Bone marrow (tissue), 2 donors: Measurements from ENCODE around the gene AIFM3.
"Not testable (repeated sequence)": the region's sequence is repeated elsewhere in the genome, so short reads cannot be mapped to it uniquely, and the experiment has no call there.

Experiments used
- DNase-seq, 2 donors: peaks; one replicate each; lab custom pipeline; 2025; lab: John Stamatoyannopoulos, UW

Gene AIFM3, protein sequence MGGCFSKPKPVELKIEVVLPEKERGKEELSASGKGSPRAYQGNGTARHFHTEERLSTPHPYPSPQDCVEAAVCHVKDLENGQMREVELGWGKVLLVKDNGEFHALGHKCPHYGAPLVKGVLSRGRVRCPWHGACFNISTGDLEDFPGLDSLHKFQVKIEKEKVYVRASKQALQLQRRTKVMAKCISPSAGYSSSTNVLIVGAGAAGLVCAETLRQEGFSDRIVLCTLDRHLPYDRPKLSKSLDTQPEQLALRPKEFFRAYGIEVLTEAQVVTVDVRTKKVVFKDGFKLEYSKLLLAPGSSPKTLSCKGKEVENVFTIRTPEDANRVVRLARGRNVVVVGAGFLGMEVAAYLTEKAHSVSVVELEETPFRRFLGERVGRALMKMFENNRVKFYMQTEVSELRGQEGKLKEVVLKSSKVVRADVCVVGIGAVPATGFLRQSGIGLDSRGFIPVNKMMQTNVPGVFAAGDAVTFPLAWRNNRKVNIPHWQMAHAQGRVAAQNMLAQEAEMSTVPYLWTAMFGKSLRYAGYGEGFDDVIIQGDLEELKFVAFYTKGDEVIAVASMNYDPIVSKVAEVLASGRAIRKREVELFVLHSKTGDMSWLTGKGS

DNA sequence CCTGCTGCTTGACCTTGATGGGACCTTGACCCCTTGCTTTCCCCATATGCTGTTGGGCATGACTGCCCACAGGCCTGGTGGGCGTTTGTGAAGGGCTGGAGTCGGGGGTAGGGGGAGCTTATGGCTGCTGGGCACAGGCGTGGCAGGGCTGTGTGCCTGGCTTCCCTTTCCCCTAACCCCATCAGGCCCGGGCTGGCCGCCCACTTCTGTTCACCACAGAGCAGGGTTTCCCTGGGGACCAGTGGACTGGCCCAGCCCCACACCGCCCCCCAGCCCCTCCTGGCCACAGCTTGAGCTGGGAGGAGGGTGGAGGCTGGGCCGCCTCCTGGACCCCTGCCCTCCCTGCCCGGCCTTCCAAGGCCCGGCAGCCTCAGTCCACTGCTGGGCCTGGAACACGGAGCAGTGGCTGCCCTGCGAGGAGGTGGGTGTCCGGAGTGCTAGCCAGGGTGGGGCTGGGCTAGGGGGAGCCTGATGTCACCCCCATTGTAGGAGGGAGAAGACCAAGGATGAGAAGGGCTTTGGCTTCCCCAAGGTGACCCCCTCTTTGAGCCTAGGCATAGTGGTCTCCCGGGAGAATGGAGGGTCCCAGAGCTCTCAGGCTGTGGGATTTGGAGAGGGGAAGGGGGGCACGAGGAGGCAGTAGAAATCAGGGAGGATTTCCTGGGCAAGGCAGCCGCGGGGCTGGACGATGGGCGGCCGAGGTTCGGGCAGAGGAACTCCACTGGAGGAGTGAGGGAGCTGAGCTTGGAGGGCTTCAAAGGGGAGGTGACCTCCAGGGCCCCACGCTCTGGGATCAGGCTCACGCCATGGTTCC, at the start of gene AIFM3:
TSS of gene AIFM3 (plus strand) at position 373 of the 814 bp plus-strand sequence. CDS start 690 bp downstream, outside the sequence.
- no peak for DNase-seq

DNA sequence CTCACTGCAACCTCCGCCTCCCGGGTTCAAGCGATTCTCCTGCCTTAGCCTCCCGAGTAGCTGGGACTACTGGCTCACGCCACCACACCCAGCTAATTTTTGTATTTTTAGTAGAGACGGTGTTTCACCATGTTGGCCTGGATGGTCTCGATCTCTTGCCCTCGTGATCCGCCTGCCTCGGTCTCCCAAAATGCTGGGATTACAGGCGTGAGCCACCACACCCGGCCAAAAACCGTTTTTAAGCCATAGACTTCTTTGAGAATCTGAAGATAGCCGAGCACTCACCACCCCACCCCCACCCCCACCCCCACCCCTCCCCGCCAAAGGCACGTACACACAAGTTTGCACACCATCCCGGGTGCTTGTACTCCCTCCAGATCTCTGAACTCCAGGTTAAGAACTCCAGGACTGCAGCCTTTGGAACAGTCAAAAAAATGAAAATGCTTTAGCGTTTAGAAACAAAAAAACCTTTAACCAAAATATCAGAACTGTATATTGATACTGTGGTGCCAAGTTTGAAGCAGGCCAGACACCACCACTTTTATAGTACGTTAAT, 48.3 kb upstream of the AIFM3 start:
- no peak for DNase-seq

DNA sequence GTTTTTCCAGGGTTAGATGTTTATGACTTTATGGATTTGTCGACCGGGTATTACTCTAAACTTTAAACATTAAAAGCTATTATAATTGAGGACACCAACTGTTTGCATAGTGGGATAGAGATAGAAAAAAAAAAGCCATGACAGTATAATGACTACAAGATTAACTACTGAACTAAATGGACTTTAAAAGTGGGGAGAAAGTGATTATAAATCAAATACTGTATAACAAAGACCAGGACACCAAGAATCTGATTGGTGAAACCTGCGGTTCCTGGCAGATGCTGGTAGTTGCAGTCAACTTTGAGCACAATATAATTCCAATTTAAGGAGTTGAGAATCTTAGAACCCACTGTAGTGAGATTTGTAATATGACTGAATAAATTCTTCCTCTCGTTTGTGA, 47.3 kb upstream of the AIFM3 start:
- DNase-seq: no peak

DNA sequence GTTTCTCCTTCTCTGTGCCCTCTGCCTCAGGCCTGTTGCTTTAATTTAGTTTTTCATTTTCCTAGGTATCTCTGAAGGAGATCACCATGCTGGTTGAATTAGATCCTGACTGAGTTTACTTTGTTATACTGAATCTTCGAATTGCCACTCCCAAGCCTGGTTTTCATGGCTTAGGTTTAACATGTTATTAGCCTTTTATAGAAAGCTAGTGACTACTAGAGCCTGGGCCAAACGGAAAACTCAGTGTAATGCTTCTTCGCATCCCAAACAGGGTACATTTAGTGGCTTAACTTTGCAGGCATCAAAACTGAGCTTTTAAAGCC, 46.2 kb upstream of the AIFM3 start:
- no peak for DNase-seq

DNA sequence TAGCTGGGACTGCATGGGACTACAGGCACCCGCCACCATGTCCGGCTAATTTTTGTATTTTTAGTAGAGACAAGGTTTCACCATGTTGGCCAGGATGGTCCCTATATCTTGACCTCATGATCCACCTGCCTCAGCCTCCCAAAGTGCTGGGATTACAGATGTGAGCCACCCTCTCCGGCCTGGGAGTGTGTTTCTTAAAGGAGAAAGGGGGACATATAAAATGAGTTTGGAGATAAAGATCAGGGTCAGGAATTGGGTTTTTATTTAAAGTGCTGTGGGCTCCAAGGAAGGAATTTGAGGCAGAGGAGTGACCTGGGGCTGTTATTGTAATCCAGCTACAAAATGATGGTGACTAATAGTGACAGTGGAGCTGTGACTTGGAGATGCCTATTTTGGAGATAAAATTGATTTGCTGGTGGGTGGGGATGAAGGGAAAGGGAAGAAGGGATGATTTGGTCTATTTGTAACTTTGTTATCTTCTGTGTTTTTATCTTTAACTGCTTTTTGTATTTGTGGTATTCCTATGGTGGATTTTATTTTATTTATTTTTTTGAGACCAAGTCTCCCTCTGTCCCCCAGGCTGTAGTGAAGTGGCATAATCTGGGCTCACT, 44.8 kb upstream of the AIFM3 start:
- no peak for DNase-seq

DNA sequence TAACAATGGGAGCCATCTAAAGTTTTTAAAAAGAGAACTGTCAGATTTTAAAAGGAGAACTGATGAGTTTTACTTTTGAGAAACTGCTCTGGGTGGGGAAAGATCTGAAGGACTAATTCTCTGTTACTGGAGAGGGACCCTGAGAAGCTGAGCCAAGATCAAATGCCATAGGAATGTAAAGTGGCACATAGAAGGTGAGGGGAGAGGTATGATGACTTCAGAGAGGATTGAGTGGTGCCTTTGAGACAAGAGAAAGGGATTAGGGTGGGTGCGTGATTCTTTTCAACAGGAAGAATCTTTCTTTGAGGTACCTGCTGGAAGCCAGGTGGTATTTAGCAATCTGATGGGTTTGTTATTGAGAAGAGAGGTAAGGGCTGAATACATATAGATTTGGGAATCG, 40.8 kb upstream of the AIFM3 start:
- DNase-seq: no peak

DNA sequence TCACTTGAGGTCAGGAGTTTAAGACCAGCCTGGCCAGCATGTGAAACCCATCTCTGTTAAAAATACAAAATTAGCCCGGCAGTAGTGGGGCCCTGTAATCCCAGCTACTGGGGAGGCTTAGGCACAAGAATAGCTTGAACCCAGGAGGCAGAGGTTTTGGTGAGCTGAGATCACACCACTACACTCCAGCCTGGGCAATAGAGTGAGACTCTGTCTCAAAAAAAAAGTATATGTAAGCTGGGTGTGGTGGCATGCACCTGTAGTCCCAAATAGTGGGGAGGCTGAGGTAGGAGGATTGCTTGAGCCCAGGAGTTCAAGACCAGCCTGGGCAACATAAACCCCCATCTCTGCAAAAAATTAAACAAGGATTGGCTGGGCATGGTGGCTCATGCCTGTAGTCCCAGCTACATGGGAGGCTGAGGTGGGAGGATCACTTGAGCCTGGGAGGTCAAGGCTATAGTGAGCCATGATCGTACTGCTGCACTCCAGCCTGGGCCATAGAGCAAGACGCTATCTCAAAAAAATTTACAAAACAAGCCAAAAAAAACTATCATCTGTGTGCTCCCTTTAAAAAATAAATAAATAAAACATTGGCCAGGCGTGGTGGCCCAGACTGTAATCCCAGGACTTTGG, 39.0 kb upstream of the AIFM3 start:
- DNase-seq: no peak

DNA sequence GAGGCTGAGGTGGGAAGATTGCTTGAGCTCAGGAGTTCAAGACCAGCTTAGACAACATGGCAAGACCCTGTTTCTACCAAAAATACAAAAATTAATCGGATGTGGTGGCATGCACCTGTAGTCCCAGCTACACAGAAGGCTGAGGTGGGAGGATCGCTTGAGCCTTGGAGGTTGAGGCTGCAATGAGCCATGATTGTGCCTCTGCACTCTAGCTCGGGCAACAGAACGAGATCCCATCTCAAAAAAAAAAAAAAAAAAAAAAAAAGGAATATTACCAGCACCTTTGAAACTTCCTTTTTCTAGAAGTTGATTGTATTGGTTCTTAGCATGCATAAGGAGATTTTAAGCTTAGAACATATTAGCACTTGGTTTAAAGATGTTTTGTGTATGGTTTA, 38.5 kb upstream of the AIFM3 start:
- no peak for DNase-seq

DNA sequence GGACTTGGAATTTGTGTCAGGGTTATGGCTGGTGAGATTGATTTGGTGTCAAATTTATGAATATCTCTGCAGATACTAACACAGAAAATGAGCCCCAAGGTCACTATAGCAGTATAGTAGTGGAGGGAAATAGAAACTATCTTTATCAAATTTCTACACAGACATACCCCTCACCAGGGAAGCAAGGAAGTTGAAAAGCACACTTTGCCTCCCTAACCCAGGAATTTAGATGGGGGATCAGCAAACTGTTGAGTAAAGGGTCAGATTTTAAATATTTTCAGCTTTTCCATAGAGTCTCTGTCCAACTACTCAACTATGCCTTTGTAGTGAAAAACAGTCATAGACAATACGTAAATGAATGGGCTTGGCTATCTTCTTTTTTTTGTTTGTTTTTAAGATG, 37.1 kb upstream of the AIFM3 start:
- DNase-seq: no peak

DNA sequence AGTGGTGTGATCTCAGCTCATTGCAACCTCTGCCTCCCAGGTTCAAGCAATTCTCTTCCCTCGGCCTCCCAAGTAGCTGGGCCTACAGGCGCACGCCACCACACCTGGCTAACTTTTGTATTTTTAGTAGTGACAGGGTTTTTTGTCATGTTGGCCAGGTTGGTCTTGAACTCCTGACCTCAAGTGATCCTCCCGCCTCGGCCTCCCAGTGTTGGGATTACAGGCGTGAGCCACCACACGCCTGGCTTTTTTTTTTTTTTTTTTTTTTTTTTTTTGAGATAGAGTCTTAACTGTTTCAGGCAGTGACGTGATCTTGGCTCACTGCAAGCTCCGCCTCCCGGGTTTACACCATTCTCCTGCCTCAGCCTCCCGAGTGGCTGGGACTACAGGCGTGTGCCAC, 36.6 kb upstream of the AIFM3 start:
- DNase-seq: not testable (repeated sequence)

DNA sequence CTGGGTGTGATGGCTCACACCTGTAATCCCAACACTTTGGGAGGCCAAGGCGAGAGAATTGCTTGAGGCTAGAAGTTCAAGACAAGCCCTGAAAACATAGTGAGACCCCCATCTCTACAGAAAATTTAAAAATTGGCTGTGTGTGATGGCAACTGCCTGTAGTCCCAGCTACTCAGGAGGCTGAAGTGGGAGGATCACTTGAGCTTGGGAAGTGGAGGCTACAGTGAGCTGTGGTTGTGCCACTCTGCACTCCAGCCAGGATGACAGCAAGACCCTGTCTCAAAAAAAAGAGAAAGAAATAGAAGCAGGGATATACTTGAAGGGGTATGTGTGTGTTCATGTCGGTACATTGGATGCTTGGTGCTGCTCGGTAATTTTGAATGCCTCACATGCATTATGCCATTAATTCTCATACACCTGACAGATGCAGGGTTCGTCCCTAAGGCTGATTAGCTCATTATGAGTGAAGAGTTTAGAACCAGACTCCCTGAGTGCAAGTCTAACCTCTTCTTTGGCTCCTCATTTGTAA, 35.9 kb upstream of the AIFM3 start:
- DNase-seq: no peak

DNA sequence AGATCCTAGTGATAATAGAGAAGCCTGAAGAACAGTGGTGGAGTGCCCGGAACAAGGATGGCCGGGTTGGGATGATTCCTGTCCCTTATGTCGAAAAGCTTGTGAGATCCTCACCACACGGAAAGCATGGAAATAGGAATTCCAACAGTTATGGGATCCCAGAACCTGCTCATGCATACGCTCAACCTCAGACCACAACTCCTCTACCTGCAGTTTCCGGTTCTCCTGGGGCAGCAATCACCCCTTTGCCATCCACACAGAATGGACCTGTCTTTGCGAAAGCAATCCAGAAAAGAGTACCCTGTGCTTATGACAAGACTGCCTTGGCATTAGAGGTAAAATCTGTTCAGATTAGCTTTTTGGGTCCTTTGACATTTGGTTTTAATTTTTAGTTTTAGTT, 33.1 kb upstream of the AIFM3 start:
- no peak for DNase-seq

DNA sequence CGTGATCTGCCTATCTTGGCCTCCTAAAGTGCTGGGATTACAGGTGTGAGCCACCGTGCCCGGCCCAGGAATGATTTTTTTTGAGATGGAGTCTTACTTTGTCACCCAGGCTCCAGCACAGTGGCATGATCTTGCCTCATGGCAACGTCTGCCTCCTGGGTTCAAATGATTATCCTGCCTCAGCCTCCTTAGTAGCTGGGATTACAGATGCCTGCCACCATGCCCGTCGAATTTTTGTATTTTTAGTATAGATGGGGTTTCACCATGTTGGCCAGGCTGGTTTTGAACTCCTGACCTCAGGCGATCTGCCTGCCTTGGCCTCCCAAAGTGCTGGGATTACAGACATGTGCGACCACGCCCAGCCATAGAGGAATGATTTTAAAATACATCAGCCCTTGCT, 32.0 kb upstream of the AIFM3 start:
- DNase-seq: not testable (repeated sequence)

DNA sequence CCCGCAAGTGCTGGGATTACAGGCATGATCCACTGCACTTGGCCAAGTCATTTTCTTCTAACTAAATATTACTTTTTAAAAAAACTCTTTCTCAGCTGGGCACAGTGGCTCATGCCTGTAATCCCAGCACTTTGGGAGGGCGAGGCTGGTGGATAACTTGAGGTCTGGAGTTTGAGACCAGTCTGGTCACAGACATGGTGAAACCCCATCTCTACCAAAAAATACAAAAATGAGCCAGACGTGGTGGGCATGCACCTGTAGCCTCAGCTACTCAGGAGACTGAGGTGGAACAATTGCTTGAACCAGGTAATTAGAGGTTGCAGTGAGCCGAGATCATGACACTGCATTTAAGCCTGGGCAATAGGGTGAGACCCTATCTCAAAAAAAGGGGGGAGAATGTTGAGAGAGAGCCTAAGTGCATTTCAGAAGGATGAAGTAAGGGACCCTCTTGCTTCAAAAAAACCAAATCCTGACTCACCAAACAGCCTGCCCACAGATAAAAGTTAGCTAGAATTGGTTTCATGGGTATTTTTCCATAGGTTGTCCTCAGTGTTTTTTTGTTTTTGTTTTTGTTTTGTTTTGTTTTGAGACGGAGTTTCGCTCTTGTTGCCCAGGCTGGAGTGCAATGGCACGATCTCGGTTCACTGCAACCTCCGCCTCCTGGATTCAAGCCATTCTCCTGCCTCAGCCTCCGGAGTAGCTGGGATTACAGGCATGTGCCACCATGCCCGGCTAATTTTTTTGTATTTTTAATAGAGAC, 31.1 kb upstream of the AIFM3 start:
- DNase-seq: not testable (repeated sequence)

DNA sequence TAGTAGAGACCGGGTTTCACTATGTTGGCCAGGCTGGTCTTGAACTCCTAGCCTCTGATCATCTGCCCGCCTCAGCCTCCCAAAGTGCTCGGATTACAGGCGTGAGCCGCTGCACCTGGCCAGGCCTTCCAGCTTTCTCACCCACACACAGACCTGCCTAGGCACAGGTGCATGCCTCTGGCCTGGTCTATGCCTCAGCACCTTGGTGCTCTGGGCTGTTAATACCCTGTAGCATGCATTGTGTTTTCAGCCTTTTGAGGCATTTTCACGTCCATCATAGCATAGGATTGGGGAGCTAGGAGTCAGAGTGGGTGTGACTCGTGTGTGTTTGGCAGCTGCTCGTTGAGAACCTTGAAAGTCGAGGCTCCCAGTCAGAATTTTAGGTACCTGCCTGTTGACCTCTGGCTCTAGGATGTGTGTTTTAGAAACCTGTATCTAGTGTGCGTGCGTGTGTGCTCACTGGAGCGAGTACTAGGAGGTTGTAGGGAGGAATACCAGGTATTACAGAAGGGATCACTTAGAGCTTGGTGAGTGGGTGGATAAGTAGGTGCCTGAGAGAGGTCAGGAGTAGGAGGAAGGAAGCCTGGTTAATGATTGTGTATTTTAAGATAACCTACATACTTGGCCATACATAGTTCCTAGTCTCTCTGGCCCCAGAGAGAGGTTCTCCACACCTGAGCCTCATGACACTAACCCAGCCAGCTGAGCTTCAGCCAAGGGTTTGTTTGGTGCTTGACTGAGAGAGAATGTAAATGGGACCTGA, 29.8 kb upstream of the AIFM3 start:
- DNase-seq: no peak

DNA sequence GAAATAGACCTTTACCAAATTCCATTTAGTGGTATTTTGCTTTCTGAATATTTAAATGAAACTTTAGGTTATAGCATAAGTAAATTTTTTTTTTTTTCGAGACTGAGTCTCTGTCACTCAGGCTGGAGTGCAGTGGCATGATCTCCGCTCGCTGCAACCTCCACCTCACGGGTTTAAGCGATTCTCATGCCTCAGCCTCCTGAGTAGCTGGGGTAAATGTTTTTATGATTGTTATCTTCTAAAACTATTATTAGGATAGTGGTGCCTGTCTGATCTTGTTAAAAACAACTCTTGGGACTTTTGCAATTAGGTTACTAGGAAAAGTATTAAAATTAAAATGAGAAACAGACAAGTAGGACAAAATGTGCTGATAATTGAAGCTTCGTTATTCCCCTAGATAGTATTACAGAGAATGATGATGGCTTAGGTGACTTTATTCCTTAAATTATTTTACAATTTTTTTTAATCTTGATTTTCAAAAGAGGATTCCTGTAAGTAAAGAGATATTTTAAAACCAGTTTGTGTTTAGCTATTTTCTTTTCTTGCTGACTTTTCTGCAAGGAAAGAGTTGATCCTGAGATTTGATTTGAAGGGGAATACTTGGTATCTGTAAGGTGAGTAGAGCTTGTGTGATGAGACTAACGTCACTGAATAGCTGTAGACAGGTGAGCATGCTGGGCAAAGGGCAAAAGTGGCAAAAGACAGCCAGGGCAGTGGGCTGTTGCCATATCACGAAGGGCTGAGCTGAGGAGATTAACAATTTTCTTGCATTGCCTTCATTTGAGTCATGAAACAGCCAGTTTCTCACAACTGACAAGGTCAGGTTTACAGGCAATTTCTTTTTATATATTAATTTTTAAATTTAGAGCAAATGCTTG, 29.0 kb upstream of the AIFM3 start:
- DNase-seq: no peak

DNA sequence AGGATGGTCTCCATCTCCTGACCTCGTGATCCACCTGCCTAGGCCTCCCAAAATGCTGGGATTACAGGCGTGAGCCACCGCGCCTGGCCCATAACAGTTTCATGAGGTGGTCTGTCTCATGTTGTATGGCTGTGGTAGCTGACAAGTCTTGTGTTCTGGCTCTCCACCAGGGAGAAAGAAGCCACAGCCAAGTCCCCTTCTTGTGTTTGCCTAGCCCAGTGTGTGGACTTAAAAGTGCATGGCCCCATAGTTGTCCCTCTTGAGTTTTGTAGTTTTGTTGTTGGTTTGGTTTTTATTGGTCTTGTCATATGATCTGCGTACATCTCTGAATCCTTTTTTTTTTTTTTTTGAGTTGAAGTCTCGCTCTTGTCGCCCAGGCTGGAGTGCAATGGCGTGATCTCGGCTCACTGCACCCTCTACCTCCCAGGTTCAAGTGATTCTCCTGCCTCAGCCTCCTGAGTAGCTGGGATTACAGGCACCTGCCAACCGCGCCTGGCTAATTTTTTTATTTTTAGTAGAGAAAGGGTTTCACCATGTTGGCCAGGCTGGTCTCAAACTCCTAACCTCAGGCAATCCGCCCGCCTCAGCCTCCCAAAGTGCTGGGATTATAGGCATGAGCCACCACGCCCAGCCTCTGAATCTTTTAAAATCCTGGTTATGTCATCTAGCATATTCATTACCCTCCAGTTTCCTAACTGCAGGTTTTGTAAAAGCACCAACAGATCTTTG, 27.4 kb upstream of the AIFM3 start:
- DNase-seq: not testable (repeated sequence)

DNA sequence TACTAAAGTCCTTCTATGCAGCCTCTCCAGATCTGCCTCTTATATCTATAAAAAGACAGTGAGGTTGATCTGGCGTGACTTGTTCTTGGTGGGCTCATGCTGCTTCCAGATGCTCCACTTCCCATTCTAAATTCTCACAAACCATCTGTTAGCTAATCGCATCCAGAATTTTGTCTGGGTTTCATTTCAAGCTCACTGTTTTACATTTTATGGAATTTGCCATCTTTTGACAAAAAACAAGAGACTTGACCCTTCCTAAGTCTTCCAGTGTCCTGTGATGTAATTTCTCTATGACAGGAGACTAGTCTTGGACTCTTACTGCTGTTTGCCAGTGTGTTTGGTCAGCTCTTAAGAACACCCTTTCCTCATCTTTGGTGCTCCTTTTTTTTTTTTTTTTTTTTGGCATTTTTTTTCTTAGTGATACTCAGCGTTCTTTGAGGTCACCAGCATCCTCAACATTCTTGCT, 26.8 kb upstream of the AIFM3 start:
- no peak for DNase-seq
